Measurements from ENCODE around the gene ZNF598. TPM values are rescaled to one million over a fixed set of nuclear protein-coding genes. Genes with fewer than 3 reads are reported as not detected.

ZNF598 gene
- total RNA-seq, 1 donor from 2014 or later: 14.5 TPM

DNA sequence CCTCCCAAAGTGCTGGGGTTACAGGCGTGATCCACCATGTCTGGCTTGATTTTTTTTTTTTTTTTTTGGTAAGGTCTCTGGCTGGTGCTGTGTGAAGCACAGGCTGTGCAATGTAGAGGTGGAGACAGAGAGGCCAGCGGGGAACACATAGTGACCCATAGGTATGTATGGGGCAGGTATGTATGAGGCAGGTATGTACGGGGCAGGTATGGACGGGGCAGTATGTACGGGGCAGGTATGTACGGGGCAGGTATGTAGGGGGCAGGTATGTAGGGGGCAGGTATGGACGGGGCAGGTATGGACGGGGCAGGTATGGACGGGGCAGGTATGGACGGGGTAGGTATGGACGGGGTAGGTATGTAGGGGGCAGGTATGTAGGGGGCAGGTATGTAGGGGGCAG, 60.1 kb downstream of the ZNF598 start:
- Histone ChIP-seq H3K9me3 (replicated peaks) (no peaks in the 10 kb centered on the region), H3K27me3 (ENCODE audit: low read depth) (no peaks in the 10 kb centered on the region), H3K4me3 (no peak overlapping the region), H3K4me1 (peaks cover 35% of the 10 kb centered on the region), H3K27ac (replicated peaks) (peak overlapping the region; percentile 38), H3K36me3 (peaks cover 3% of the 10 kb centered on the region)
- TF ChIP-seq, protein P1, sequence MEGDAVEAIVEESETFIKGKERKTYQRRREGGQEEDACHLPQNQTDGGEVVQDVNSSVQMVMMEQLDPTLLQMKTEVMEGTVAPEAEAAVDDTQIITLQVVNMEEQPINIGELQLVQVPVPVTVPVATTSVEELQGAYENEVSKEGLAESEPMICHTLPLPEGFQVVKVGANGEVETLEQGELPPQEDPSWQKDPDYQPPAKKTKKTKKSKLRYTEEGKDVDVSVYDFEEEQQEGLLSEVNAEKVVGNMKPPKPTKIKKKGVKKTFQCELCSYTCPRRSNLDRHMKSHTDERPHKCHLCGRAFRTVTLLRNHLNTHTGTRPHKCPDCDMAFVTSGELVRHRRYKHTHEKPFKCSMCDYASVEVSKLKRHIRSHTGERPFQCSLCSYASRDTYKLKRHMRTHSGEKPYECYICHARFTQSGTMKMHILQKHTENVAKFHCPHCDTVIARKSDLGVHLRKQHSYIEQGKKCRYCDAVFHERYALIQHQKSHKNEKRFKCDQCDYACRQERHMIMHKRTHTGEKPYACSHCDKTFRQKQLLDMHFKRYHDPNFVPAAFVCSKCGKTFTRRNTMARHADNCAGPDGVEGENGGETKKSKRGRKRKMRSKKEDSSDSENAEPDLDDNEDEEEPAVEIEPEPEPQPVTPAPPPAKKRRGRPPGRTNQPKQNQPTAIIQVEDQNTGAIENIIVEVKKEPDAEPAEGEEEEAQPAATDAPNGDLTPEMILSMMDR (IDR thresholded peaks at IDR 0.05; ENCODE audit: borderline replicate concordance): no peak
- intact Hi-C loops (cut with micrococcal nuclease): no loop called here
- DNase-seq: no peak

Other genes with a start within 250 kb of the ZNF598 start
- gene NME3, start 238.3 kb downstream of the ZNF598 start, total RNA-seq: 37.0 TPM
- 7.4 TPM for gene EME2, start 237.0 kb downstream of the ZNF598 start, total RNA-seq
- 78.0 TPM for gene MRPS34, start 236.7 kb downstream of the ZNF598 start, total RNA-seq
- gene SPSB3, start 227.2 kb downstream of the ZNF598 start, total RNA-seq: 36.8 TPM
- gene NUBP2, start 226.9 kb downstream of the ZNF598 start, total RNA-seq: 36.2 TPM
- not detected for gene IGFALS, start 216.1 kb downstream of the ZNF598 start, total RNA-seq
- gene HAGH, start 183.0 kb downstream of the ZNF598 start, total RNA-seq: 172 TPM
- 26.3 TPM for gene FAHD1, start 182.6 kb downstream of the ZNF598 start, total RNA-seq
- not detected for gene MEIOB, start 137.7 kb downstream of the ZNF598 start, total RNA-seq
- gene HS3ST6, start 91.4 kb downstream of the ZNF598 start, total RNA-seq: not detected
- 32.7 TPM for gene MSRB1, start 66.6 kb downstream of the ZNF598 start, total RNA-seq
- 262 TPM for gene RPL3L, start 55.1 kb downstream of the ZNF598 start, total RNA-seq
- gene NDUFB10, start 50.3 kb downstream of the ZNF598 start, total RNA-seq: 601 TPM
- 753 TPM for gene RPS2, start 45.0 kb downstream of the ZNF598 start, total RNA-seq
- gene RNF151, start 43.0 kb downstream of the ZNF598 start, total RNA-seq: not detected
- gene TBL3, start 37.8 kb downstream of the ZNF598 start, total RNA-seq: 22.6 TPM
- gene NOXO1, start 28.4 kb downstream of the ZNF598 start, total RNA-seq: not detected
- gene GFER, start 25.6 kb downstream of the ZNF598 start, total RNA-seq: 23.3 TPM
- 0.38 TPM for gene SYNGR3, start 19.9 kb downstream of the ZNF598 start, total RNA-seq
- not detected for gene NPW, start 10.0 kb upstream of the ZNF598 start, total RNA-seq
- gene NHERF2, start 17.1 kb upstream of the ZNF598 start, total RNA-seq: 221 TPM
- 21.7 TPM for gene NTHL1, start 38.0 kb upstream of the ZNF598 start, total RNA-seq
- gene TSC2, start 38.2 kb upstream of the ZNF598 start, total RNA-seq: 80.1 TPM
- 83.9 TPM for gene PKD1, start 126.1 kb upstream of the ZNF598 start, total RNA-seq
- 1.7 TPM for gene RAB26, start 138.8 kb upstream of the ZNF598 start, total RNA-seq
- gene TRAF7, start 146.0 kb upstream of the ZNF598 start, total RNA-seq: 26.0 TPM
- gene CASKIN1, start 186.8 kb upstream of the ZNF598 start, total RNA-seq: 4.0 TPM
- gene MLST8, start 195.6 kb upstream of the ZNF598 start, total RNA-seq: 27.3 TPM
- 10.9 TPM for gene BRICD5, start 201.0 kb upstream of the ZNF598 start, total RNA-seq
- 34.1 TPM for gene PGP, start 205.0 kb upstream of the ZNF598 start, total RNA-seq
- 13.5 TPM for gene E4F1, start 213.8 kb upstream of the ZNF598 start, total RNA-seq
- 0.47 TPM for gene DNASE1L2, start 226.6 kb upstream of the ZNF598 start, total RNA-seq
- 165 TPM for gene ECI1, start 241.8 kb upstream of the ZNF598 start, total RNA-seq

All from left ventricle myocardium inferior (tissue), 1 donor.